HUES48 (cell line): ENCODE data around the gene KCNK13.
"Not testable (repeated sequence)": the region's sequence is repeated elsewhere in the genome, so short reads cannot be mapped to it uniquely, and the experiment has no call there.

Experiments
- H3K27ac ChIP-seq: one replicate; pipeline ENCODE4 v1.7.0; 2013; ENCODE audit warnings: low read depth, low read length, inconsistent platforms
- H3K27me3 ChIP-seq: 2 replicates; pipeline ENCODE4 v1.6.1; 2013; ENCODE audit warnings: mild to moderate bottlenecking, low read length; ENCODE audit not compliant: control insufficient read depth, insufficient read depth
- H3K36me3 ChIP-seq: 2 replicates; pipeline ENCODE4 v1.6.1; 2013; ENCODE audit warnings: low read length; ENCODE audit not compliant: control insufficient read depth, insufficient read depth
- H3K4me1 ChIP-seq: 2 replicates; pipeline ENCODE4 v1.6.1; 2013; ENCODE audit warnings: mild to moderate bottlenecking, low read length; ENCODE audit not compliant: control insufficient read depth, insufficient read depth
- H3K4me3 ChIP-seq: 2 replicates; pipeline ENCODE4 v1.5.1; 2013; ENCODE audit warnings: mild to moderate bottlenecking, low read depth, low read length
- H3K9ac ChIP-seq: 2 replicates; pipeline ENCODE4 v1.6.1; 2013; ENCODE audit warnings: mild to moderate bottlenecking, low read depth, low read length, moderate library complexity
- H3K9me3 ChIP-seq: 2 replicates; pipeline ENCODE4 v1.6.1; 2013; ENCODE audit warnings: low read length; ENCODE audit not compliant: control insufficient read depth, insufficient read depth

KCNK13 gene

DNA sequence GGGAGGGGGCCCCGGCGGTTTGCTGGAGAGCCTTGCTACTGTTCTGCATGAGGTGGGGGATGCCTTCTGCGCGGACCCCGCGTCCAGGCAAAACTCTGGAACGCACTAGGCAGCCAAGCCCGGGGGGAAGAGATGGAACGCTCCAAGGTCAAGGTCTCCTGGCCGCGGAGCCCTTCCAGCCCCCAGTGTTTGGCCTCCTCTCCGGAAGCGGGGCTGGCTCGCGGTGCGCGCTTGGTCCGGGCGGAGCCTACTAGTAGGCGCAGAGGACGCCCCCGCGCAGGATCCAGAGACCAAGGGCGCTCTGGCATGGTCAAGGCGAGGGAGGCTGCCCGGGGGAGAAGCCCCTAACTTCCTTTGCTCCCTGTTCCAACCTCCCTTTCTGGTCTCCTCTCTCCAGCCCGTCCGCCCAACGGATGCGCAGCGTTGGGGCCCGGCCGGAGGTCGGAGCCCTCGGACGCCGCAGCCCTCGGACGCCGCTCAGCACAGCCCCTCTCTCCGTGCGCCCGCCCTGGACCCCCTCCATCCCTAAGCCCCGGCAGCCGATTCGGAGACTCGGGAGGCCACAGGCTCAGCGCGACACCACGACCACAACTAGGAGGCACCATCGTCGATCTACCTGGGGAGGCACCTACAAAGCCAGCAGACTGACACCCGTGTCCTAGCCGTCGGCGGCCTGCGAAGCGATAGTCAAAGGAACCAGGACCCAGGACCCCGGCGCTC lies 669 bp upstream of the KCNK13 start:
- H3K36me3 ChIP-seq = no peaks in the 10 kb centered on the region
- H3K9ac ChIP-seq = no peak overlapping the region
- H3K27me3 ChIP-seq = peaks cover 77% of the 10 kb centered on the region
- peak overlapping the region; percentile 75 for H3K4me3 ChIP-seq
- H3K27ac ChIP-seq = no peak overlapping the region
- peaks cover 16% of the 10 kb centered on the region for H3K4me1 ChIP-seq
- H3K9me3 ChIP-seq = no peaks in the 10 kb centered on the region

DNA sequence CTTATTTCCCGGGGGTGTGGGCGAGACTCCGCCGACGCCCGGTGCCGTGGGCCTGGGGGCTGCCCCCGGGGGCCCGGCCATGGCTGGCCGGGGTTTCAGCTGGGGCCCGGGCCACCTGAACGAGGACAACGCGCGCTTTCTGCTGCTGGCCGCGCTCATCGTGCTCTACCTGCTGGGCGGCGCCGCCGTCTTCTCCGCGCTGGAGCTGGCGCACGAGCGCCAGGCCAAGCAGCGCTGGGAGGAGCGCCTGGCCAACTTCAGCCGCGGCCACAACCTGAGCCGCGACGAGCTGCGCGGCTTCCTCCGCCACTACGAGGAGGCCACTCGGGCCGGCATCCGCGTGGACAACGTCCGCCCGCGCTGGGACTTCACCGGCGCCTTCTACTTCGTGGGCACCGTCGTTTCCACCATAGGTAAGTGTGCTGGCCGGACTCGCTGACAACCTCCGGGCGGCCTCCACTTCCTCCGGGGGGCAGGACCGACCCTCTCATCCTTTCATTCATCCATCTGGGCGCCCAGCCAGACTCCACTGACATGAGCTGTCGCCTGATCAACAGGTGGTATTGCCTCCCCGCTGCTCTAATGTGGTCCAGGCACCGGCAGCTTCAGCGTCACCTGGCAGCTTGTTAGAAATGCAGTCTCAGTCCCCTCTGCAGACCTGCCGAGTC lies 467 bp downstream of the KCNK13 start:
- no peak overlapping the region for H3K9ac ChIP-seq
- H3K36me3 ChIP-seq = no peaks in the 10 kb centered on the region
- peak overlapping the region; percentile 75 for H3K4me3 ChIP-seq
- peaks cover 16% of the 10 kb centered on the region for H3K4me1 ChIP-seq
- H3K9me3 ChIP-seq = no peaks in the 10 kb centered on the region
- peaks cover 77% of the 10 kb centered on the region for H3K27me3 ChIP-seq
- H3K27ac ChIP-seq = no peak overlapping the region

DNA sequence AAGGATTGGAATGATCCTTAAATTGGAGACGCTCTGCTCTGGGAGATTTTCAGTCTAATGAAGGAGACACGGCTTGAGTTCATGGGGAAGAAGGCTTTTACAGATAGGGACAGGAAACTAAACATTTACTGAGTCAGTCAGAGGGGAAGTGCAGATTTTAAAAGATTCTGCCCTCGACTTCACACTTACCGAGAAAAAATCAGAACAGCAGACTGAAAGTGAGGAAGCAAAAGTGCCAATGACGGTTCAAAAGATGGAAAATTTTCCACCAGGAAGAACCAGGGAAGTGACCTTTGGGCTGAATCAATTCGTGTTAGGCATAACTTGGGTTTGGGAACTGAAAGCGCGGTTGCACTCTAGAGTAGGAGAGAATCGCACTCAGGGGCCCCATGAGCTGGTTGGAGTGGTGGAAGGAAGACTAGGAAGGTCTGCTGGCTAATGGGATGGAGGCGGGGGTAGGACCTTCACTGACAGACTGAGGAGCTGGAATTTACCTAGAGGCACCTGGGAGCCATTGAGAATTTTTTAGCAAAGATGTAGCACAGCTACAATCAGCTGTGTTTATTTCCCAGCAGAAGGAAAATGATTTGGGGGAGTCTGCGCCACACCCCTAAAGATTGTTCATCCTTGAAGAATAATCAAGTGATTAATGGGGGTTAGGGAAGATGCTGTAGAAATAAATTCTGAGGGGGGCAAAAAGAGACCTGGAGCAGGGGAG lies 1.2 kb downstream of the KCNK13 start:
- H3K27me3 ChIP-seq = peaks cover 79% of the 10 kb centered on the region
- no peaks in the 10 kb centered on the region for H3K9me3 ChIP-seq
- H3K4me1 ChIP-seq = peaks cover 14% of the 10 kb centered on the region
- no peak overlapping the region for H3K27ac ChIP-seq
- H3K4me3 ChIP-seq = peak overlapping the region; percentile 75
- no peaks in the 10 kb centered on the region for H3K36me3 ChIP-seq
- H3K9ac ChIP-seq = no peak overlapping the region

DNA sequence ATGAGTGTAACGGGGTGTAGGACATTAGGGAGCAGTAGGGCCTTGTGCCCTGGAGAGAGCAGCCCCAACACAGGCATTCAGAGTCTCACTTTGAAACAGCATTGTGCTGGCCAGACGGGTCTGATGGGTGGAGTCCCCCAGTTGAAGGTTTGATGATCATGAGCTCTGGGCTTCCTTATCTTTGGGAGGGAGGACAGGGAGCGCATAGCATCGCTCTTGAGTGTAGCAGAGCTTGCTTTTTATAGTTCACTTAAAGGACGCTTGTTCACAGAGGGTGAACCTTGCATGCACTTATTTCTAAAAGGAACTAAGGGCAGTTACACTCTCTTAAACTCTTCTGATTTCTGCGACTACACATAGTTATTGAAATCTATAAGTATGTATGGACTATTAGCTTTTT lies 10.6 kb downstream of the KCNK13 start:
- Histone ChIP-seq H3K9me3 (no peaks in the 10 kb centered on the region), H3K27ac (no peak overlapping the region), H3K27me3 (0 out of 2 replicates have a peak, but pooled peaks cover 3% of the 10 kb centered on the region), H3K36me3 (no peaks in the 10 kb centered on the region), H3K9ac (no peak overlapping the region), H3K4me1 (no peaks in the 10 kb centered on the region), H3K4me3 (no peak overlapping the region)

DNA sequence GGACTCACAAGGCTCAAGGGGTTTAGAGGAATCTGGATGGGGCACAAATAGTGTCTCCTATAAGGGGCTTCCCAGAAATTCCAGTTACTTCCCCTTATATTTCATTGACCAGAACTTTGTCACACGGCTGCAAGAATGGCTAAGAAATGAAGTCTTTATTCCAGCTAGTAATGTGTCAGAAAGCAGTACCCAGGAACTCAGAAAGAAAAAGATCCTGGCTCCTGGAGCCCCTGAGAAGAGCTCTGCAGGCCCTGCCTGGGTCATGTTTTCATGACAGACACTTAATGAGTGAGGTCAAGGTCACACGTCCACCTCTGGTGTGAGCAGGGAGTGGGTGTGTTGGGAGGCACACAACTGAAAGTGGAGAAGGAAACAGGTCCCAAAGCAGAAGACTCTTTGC lies 17.8 kb downstream of the KCNK13 start:
- H3K9me3 ChIP-seq = no peaks in the 10 kb centered on the region
- H3K9ac ChIP-seq = no peak overlapping the region
- H3K27ac ChIP-seq = no peak overlapping the region
- H3K27me3 ChIP-seq = no peaks in the 10 kb centered on the region
- no peaks in the 10 kb centered on the region for H3K4me1 ChIP-seq
- H3K36me3 ChIP-seq = no peaks in the 10 kb centered on the region
- H3K4me3 ChIP-seq = no peak overlapping the region

DNA sequence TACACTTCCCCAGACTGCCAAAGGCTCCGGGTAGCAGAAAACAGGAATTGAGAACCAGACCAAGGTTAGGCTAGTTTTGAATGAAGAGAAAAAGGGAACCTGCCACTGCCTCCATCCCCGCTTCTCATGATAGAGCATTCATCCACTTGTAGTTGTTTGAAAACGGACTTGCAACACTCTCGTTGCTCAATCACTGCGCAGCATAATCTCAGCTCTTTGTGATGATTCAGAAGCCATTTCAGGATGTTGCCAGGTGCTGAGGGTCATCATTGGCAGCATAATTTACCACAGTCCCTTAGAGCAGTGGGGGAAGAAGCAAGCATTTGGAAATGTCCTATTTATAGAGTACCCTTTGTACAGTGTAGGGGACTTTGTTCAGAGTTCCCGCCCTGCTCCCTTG lies 25.6 kb downstream of the KCNK13 start:
- Histone ChIP-seq H3K9me3 (no peaks in the 10 kb centered on the region), H3K27ac (no peak overlapping the region), H3K4me1 (peaks cover 9% of the 10 kb centered on the region), H3K9ac (no peak overlapping the region), H3K36me3 (no peaks in the 10 kb centered on the region), H3K27me3 (no peaks in the 10 kb centered on the region), H3K4me3 (no peak overlapping the region)

DNA sequence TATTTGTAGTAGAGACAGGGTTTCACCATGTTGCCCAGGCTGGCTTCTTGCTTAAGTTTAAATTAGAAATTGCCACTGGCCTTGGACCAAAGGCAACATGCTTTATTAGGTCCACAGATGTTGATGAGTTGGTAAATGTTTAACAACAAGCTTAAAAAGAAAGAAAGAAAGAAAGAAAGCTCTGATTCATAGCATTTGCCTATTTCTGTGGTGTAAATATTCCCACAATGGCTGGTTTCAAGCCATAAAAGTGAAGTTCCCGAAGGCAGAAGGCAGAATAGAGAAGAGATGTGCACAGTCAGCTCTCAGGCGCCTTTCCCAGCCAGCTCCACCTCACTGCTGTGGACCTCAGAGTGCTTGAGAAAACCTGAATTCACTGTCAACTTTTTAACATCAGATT lies 26.4 kb downstream of the KCNK13 start:
- Histone ChIP-seq H3K9me3 (no peaks in the 10 kb centered on the region), H3K27me3 (no peaks in the 10 kb centered on the region), H3K4me1 (peaks cover 9% of the 10 kb centered on the region), H3K27ac (no peak overlapping the region), H3K9ac (no peak overlapping the region), H3K36me3 (no peaks in the 10 kb centered on the region), H3K4me3 (no peak overlapping the region)

DNA sequence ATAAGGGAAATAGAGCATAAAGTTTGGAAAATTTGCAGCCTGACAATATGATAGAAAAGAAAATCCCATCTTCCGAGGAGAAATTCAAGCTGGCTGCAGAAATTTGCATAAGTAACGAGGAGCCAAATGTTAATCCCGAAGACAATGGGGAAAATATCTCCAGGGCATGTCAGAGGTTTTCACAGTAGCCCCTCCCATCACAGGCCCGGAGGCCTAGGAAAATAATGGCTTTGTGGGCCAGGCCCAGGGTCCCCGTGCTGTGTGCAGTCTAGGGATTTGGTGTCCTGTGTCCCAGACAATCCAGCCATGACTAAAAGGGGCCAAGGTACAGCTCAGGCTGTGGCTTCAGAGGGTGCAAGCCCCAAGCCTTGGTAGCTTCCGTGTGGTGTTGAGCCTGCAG lies 27.7 kb downstream of the KCNK13 start:
- not testable (repeated sequence) for H3K27ac ChIP-seq, H3K4me3 ChIP-seq, H3K9ac ChIP-seq

DNA sequence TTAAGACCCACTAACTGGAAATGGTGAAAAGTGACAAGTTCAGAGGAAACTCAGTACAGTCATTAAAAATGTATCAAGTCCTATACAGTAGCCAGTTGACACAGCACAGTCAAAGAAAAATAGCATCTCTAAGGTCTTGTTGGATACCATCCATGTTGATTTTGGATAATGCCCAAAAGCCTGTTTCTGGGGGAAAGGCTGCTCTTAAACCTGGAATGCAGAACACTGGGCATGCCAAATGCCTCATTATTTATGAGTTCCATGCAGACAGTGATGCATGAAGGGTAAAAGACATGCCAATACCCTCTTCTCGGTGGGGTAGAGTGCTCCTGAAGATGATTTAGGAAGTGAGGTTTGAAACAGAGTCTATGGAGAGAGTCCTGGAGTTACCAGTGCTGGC lies 29.6 kb downstream of the KCNK13 start:
- no peak overlapping the region for H3K9ac ChIP-seq
- H3K36me3 ChIP-seq = no peaks in the 10 kb centered on the region
- H3K27ac ChIP-seq = no peak overlapping the region
- H3K4me1 ChIP-seq = peaks cover 9% of the 10 kb centered on the region
- H3K9me3 ChIP-seq = no peaks in the 10 kb centered on the region
- no peak overlapping the region for H3K4me3 ChIP-seq
- no peaks in the 10 kb centered on the region for H3K27me3 ChIP-seq

More for the DNA sequence above, 27.7 kb downstream of the KCNK13 start:
- H3K4me1 ChIP-seq, H3K36me3 ChIP-seq, H3K27me3 ChIP-seq, H3K9me3 ChIP-seq: not testable (repeated sequence)

DNA sequence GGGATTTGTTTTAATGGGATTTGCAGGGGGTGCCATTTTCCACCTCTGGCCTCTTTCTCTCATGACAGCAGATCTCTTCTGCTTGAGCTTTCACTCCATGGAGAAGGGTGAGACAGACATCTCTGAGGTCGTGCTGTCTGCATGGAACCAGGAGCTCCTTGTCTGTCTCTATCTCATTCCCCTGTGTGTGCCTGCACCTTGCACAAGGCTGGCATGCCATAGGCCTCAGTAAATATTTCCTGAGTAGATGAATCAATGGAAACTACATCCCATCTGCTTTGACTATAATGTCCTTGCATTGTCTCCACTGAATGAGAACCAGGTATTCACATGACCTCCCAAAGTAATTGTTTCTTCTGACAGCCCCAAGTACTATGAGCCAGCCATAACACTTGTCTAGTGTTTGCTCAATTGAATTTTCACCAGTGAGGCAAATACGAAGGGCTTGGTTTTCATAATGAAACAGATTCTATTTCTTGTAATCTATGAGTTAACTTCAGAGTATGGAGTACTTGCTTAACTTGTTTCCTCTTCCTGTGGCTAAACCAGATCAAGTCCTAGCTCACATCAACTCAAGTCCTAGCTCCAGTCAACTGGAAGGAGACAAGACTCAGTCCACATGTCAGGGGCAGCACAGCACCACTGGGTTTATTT lies 32.3 kb downstream of the KCNK13 start:
- H3K9ac ChIP-seq = no peak overlapping the region
- H3K36me3 ChIP-seq = no peaks in the 10 kb centered on the region
- H3K27ac ChIP-seq = no peak overlapping the region

DNA sequence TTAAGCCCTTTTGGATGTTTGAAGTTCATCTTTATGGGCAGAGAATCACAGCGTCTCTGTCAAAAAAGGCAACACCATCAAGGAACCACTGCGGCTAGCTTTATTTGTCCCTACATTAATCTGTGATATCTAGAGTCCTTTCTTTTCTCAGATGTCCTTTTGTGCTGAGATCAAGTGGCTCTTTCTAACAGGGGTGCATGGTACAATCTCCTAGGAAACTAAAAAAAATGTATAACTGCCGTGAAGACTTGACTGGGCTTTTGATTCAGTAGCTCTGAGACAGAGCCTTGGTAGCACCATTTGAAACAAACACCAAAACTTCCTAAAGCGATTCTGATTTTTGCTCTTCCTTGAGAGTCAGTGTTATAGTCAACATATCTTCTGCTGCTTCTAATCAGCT lies 33.3 kb downstream of the KCNK13 start:
- no peaks in the 10 kb centered on the region for H3K27me3 ChIP-seq
- no peak overlapping the region for H3K27ac ChIP-seq
- H3K4me1 ChIP-seq = no peaks in the 10 kb centered on the region
- H3K4me3 ChIP-seq = no peak overlapping the region
- no peak overlapping the region for H3K9ac ChIP-seq
- no peaks in the 10 kb centered on the region for H3K36me3 ChIP-seq
- H3K9me3 ChIP-seq = no peaks in the 10 kb centered on the region

More for the DNA sequence above, 32.3 kb downstream of the KCNK13 start:
- Histone ChIP-seq H3K4me3 (no peak overlapping the region), H3K4me1 (peaks cover 8% of the 10 kb centered on the region), H3K9me3 (no peaks in the 10 kb centered on the region), H3K27me3 (no peaks in the 10 kb centered on the region)
